Measurements from ENCODE around the gene SPO11.

- TF ChIP-seq CTCF (IDR thresholded peaks at IDR 0.05), result no peak
- peak; percentile 20 for TF ChIP-seq EZH2 (IDR thresholded peaks at IDR 0.05)
- TF ChIP-seq EZH2phosphoT487 (IDR thresholded peaks at IDR 0.05), result no peak
Observed at GRCh38 chr20:57351042-57351783, 21.6 kb downstream of the SPO11 start, which contains the start of gene RAE1.
